HG02981 (cell line): ENCODE data around the gene DPY19L3.
A peak's percentile ranks its signal among the peaks of the same experiment; 100 is the strongest.
"Not testable (repeated sequence)": the region's sequence is repeated elsewhere in the genome, so short reads cannot be mapped to it uniquely, and the experiment has no call there.

Experiments used
- ATAC-seq: cut with Tn5 transposase; IDR thresholded peaks from one replicate; pipeline ENCODE4 v1.9.1; 2021; ENCODE audit warnings: mild to moderate bottlenecking, moderate library complexity; ENCODE audit not compliant: unreplicated experiment

Gene DPY19L3, protein sequence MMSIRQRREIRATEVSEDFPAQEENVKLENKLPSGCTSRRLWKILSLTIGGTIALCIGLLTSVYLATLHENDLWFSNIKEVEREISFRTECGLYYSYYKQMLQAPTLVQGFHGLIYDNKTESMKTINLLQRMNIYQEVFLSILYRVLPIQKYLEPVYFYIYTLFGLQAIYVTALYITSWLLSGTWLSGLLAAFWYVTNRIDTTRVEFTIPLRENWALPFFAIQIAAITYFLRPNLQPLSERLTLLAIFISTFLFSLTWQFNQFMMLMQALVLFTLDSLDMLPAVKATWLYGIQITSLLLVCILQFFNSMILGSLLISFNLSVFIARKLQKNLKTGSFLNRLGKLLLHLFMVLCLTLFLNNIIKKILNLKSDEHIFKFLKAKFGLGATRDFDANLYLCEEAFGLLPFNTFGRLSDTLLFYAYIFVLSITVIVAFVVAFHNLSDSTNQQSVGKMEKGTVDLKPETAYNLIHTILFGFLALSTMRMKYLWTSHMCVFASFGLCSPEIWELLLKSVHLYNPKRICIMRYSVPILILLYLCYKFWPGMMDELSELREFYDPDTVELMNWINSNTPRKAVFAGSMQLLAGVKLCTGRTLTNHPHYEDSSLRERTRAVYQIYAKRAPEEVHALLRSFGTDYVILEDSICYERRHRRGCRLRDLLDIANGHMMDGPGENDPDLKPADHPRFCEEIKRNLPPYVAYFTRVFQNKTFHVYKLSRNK

DNA sequence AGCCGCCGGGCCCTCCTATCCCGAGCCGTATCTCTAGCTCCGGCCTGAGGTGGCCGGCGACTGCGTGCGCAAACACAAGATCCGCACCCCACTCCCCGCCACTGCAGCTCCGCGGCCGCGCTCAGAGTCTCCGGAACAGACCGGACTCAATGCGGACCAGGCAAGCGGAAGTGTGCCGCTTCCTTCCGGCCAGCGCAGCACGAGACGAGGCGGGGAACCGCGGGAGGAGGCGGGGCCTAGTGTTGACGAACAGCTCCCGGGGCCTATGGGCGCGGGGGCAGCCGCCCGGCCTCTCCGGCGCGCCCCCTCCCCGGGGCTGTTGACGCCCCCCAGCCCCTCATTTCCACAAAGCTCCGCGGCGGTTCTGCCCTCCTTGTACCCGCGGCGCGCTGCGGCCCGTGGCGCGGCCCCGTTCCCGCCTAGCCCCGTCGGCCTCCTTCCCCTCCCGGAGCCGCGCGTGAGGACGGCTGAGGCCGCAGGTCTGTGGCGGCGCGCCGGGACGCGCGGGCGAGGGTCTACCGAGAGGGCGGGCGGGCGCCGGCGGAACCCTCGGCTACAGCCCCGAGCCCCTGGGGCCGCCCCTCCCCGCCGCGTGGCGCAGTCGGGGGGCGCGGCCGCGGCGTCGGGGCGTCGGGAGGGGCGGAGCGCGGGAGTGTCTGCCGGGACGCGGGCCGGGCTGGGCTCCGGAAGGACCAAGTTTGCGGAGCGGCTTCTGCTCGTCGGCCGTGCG lies at the start of gene DPY19L3:
TSS of gene DPY19L3 (plus strand) at position 340 of the 730 bp plus-strand sequence. CDS start 2,484 bp downstream, outside the sequence.
- peak; percentile 95 for ATAC-seq

DNA sequence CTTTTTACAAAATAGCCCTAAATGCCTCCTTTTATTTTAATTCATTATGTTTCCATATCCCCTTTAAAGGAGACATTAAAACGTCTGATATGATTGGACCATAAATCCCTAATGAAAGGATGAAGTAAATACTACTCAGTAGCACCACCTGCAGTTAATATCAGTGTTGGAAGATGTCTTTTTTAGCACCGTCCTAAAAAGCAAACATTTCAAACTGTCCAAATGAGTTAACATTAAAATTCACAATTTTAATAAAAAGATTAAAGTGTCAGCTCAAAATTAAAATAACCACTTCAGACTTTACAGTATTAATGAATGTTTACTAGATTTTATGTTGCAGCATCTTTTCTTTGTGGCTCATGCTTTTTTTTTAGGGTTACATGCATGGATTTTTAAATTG lies 47.9 kb upstream of the DPY19L3 start:
- no peak for ATAC-seq

DNA sequence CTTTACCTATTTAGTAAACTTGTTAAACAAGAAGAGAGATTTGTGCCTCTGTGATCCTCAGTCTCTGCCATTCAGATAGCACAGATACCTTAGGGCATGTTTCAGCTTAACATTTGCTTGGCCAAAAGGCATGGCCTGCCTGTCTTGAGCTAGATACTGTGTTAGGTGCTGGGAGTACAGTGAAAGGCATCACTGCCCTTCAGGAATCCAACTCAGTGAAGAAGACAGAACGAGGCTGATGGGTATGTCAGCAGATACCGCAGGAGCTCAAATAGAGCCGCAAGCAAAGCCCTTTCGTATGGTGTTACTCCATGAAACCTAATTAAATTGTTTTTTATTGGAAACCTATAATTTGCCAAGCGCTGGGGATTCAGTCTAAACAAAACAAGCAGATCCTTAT lies 47.2 kb upstream of the DPY19L3 start:
- ATAC-seq, result no peak

DNA sequence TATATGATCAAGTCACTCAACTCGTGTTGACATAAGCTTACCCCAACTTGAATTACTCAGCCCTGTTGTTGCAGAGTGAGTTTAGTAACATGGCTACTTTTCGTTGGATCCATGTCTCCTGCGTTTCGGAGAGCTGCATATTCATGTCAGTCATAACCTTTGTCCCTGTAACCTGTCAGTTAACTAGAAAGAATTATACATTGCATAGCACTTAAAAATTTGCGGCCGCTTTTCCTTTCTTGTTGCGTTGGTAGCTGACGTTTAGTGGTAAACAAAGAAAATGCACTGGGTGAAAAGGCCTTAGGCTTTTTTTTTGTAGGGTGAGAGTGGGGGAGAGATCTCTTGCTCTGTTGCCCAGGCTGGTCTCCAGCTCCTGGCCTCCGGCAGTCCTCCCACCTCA lies 46.0 kb upstream of the DPY19L3 start:
- no peak for ATAC-seq

DNA sequence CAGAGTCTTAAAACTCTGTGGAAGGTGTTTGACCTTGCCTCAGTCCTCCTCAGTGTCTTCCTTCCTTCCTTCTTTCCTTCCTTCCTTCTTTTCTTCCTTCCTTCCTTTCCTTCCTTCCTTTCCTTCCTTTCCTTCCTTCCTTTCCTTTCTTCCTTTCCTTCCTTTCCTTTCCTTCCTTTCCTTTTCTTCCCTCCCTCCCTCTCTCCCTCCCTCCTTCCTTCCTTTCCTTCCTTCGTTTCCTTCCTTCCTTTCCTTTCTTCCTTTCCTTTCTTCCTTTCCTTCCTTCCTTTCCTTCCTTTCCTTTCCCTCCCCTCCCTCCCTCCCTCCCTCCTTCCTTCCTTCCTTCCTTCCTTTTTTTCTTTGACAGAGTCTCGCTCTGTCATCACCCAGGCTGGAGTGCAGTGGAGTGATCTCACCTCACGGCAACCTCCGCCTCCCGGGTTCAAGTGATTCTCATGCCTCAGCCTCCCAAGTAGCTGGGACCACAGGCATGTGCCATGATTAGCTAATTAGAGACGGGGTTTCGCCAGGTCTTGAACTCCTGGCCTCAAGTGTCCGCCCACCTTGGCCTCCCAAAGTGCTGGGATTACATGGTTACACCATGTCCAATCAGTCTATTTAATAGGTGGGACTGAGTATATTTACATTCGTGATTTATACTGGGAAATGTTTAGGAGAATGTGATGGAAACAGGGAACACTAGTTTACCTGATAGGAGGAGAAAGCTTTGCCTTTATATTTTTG lies 43.8 kb upstream of the DPY19L3 start:
- no peak for ATAC-seq

DNA sequence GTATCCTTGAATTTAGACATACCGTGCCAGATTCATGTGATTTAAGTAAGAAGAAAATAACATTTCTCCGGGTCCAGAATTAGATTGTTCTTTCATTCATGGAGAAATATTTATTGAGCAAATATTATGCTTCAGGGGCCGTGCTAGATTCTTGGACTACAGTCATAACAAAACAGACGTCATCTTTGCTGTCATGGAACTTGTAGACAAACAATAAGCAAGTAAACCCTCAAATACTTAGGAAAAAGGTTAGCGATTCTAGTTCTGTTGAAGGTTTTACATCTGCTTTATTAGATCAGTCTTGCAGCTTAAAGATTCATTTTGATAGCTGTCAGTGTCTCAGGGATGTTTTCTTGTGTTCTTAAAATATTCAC lies 43.3 kb upstream of the DPY19L3 start:
- no peak for ATAC-seq

DNA sequence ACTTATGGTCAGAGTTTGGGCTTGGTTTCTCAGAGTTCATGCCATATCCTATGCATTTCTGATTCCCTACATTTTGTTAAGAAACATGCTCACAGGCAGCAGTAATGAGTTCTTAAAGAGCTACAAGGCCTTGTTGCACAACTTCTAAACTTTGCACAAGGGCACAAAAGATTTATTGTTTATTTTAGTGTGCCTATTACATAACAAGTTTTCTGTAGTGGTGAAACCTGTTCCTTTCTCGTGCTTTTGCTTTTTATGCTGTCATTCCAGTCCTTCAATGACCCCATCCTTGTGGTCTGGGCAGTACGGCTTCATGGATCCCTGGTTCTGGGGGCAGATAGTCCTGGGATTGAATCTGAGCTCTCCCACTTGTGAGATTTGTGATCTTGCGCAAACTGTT lies 42.4 kb upstream of the DPY19L3 start:
- no peak for ATAC-seq

DNA sequence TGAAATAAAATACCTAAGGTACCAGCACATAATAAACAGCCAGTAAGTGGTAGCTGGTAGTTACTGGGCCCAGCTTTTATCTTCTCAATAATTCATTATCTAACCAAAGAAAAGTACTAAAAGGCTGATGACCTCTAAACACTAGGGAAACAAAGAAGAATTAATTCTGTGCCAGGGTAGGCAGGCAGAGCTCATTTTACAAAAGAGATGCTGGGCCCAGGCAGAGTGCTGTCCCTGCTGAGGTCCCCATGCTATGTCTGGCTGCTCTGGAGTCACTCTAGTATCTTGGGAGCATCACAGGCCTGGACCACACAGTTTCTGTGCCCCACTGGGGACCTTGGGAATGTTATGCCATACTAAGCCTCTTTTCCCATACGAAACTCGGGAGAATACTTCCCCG lies 41.9 kb upstream of the DPY19L3 start:
- no peak for ATAC-seq

DNA sequence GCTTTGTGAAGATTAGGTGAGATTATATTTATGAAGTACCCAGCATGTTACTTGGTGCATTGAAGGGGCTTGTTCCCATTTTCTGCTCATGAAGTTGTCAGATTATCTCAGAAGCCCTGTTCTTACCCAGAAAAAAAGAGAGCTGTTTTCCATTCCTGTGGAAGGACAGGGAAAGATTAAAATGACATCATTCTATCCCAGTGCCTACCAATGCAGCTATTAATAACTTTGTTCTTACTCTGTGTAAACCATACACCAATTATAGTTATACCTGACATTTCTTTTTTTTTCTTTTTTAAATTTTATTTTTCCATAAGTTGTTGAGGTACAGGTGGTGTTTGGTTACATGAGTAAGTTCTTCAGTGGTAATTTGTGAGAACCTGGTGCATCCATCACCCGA lies 41.5 kb upstream of the DPY19L3 start:
- no peak for ATAC-seq

DNA sequence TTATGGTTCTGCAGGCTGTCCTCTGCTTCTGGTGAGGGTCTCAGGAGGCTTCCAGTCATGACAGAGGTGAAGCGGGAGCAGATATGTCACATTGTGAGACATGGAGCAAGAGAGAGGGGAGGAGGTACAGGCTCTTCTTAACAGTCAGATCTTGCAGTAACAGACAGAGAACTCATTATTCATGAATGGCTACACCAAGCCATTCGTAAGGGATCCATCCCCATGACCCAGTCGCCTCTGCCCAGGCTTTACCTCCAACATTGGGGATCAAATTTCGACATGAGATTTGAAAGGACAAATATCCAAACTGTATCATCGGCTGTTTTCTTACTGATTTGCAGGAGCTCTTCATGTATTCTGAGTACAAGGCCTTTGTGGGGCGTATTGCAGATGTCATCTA lies 38.5 kb upstream of the DPY19L3 start:
- no peak for ATAC-seq

DNA sequence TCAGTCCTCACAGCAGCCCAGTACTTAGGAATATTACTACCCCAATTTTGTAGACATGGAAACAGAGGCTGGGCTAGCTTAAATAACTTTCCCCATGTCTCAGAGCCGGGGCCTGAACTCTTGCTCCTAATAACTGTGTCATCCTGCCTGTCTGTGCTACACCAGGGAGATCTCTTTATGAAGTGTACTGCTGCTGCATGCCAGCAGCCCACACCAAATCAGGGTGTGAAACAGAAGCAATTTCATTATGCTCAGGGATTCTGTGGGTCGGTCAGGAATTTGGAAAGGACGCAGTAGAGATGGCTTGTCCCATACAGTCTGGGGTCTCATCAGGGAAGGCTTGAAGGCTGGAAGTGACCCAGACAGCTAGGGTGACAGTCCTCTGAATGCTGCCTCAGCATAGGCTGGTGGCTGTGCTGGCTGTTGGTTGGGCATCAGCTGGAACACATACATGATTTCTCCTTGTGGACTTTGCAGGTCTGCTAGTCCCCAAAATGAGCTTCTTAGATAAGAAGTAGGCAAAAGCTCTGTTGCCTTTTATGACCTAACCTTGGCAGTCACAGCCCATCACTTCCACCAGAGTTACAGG lies 37.5 kb upstream of the DPY19L3 start:
- no peak for ATAC-seq

DNA sequence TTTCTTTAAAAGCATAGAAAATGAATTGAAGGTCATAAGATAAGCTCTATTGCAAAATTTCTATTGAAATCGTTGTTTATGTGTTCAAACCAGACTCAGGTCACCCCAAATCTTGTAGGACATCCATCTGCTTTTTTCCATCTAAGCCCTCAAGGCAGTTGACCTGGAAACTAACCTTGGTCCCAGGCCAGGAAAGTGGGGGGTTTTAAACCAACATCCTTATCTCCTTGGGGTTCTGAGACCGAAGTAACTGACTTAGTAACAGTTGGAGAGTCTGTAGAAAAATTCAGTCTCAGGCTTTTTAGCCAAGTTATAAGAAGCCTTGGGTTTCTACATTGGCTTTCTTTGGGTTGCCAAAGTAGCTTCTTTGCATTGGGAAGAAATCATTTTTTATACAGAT lies 36.8 kb upstream of the DPY19L3 start:
- no peak for ATAC-seq

DNA sequence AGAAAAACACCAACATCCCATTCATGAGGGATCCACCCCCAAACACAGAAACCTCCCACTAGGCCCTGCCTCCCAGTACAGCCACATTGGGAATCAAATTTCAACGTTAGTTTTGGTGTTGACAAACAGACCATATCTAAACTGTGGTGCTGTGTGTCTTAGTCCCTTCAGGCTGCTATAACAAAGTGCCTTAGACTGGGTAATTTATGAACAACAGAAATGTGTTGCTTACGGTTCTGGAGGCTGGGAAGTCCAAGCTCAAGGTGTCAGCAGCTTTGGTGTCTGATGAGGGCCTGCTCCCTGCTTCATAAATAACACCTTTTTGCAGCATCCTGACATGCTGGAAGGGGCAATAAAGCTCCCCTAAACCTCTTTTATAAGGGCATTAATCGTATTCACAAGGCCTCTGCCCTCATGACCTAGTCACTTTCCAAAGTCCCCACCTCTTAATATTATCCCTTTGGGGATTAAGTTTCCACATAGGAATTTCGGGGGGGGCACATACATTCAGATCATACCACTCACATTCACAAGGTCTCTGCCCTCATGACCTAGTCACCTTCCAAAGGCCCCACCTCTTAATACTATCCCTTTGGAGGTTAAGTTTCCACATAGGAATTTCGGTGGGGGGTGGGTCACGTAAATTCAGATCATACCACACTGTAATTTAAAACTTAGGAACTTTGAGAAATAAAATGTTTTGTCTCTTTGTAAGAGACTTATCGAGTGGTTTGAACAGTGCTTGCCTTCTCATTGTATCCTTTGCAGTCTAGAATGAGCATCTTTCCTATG lies 32.6 kb upstream of the DPY19L3 start:
- no peak for ATAC-seq

DNA sequence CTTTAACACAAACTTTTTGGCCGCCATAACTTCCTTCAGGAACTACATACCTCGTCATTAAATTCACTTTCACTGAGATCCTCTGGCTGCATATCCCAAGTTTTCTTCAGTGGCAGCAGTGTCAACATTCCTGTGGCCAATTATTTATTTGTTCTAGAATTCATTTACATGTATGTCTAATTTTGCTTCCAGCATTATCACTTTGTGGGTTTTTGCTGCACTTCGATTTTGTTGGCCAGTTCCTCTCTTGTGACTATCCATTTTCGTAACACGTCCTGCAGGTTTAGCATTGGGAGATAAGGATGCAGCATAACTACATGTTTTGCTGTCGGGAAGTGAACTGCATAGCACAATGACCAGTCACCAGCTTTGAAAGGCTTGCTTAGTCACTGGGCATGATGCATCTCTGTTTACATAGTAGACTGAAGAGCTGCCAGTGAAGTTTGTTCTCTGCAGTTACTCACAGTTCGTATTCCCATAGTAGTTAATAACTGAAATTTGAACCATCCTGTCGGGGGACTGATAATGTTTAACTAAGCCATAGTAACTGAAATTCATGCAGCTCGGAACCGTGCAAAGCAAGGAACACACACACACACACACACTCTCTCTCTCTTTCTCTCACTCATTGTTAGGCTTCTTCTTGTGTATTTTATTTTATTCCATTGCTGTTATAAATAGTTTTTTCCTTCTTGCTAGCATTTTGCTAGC lies 31.8 kb upstream of the DPY19L3 start:
- no peak for ATAC-seq

DNA sequence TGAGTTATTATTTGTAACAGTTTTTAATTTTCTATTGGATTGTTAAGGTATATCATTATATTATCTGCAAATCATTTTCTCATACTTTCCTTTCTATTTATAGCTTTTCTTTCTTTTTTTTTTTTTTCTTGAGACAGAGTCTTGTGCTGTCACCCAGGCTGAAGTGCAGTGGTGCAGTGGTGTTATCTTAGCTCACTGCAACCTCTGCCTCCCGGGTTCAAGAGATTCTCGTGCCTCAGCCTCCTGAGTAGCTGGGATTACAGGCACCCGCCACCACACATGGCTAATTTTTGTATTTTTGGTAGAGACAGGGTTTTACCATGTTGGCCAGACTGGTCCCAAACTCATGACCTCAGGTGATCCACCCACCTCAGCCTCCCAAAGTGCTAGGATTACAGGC lies 31.2 kb upstream of the DPY19L3 start:
- not testable (repeated sequence) for ATAC-seq

DNA sequence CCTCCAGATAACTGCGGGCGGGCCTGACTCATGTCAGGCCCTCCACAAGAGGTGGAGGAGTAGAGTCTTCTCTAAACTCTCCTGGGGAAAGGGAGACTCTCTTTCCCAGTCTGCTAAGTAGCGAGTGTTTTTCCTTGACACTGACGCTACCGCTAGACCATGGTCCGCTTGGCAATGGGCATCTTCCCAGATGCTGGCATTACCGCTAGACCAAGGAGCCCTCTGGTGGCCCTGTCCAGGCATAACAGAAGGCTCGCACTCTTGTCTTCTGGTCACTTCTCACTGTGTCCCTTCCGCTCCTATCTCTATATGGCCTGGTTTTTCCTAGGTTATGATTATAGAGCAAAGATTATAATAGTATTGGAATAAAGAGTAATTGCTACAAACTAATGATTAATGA lies 28.5 kb upstream of the DPY19L3 start:
- not testable (repeated sequence) for ATAC-seq

DNA sequence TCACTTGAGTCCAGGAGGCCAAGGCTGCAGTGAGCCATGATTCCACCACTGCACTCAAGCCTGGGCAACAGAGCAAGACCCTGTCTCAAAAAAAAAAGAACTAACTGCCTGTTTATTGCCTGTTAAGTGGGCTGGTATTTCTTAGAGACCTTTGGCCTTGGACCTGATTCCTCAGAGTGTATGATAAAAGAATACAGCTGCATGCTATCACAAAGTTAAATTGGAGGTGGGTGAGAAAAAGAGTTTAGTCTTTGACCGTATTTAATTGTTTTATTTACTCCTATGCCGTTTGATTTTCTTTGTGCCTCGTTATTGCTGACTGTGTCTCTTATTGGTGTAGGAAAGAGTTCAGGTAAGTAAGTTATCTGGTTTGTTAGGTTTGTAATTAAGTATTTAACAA lies 25.3 kb upstream of the DPY19L3 start:
- no peak for ATAC-seq

DNA sequence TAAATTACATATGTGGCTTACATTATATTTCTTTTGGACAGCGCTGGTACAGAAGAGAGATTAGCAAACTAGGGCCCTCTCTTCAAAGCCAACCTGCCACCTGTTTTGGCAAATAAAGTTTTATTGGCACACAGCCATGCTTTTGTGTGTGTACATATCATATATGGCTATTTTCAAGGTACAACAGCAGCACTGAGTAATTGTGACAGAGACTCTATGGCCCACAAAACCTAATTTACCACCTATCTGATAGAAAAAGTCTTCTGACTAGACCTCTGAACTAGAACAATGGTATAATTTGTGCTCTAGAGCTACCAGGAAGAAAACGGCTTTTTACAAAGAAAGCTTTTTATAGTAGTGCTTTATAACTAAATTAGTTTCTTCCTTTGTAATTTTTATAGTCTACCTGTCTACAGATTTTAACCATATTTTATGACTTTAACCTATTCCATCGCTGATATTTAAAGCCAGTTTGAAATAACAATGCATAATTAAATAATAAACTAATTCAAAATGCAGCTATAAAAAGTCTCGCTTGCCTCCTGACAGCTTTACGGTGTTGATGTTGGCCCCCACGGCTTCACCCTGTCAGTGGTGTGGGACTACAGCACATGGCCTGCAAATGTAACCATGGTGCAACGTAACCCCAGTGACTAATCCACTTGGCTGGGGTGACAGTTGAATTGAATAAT lies 17.7 kb upstream of the DPY19L3 start:
- no peak for ATAC-seq

DNA sequence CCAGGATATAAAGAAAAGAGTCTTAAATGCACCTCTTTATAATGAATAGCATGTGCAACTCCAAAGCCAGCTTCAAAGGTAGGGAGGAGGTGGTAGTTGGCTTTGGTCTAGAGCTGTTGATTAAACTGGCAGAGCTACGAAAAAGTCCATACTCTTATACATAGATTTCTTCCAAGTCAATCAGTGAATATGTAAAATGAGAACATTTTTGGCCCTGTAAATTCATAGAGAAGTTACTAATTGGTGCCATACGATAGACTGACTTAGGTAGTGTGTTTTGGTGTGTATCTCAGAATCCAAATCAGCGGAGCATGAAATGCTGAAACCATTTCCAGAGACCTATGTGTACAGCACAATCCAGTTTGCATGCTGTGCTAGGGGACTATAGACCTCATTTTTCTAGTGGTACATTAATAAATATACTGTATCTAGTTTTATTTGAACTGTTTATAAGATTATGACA lies 17.1 kb upstream of the DPY19L3 start:
- ATAC-seq, result no peak
